GM23338 (cell line): ENCODE measurements around the gene MXRA7. TPM values are rescaled to one million over a fixed set of nuclear protein-coding genes. Genes with fewer than 3 reads are reported as not detected.

Experiments
- ATAC-seq: fragments of 200-7000 bp; cut with Tn5 transposase; 3 replicates; pipeline ENCODE4 v1.9.1; 2020
- DNase-seq: peaks from one replicate; pipeline ENCODE4 v3.0.0-alpha.2; 2015; ENCODE audit warnings: low spot score
- H2AFZ ChIP-seq: fragments of 200-600 bp; sonication (generic); 2 replicates; pipeline ENCODE4 v1.8.0; 2016; ENCODE audit warnings: antibody characterized with exemption, mild to moderate bottlenecking, moderate library complexity
- H3F3A ChIP-seq: fragments of 200-600 bp; sonication (generic); replicated peaks from 2 replicates; pipeline ENCODE4 v1.8.0; 2017; ENCODE audit warnings: antibody characterized with exemption, mixed run types, low read depth
- H3K27ac ChIP-seq: fragments of 200-600 bp; sonication (generic); 2 replicates; pipeline ENCODE4 v1.6.1; 2016; ENCODE audit warnings: low read depth
- H3K27me3 ChIP-seq: fragments of 200-600 bp; sonication (generic); 2 replicates; pipeline ENCODE4 v1.8.0; 2016; ENCODE audit warnings: mild to moderate bottlenecking, mixed run types, moderate library complexity; ENCODE audit not compliant: insufficient read depth
- H3K36me3 ChIP-seq: fragments of 200-600 bp; sonication (generic); 2 replicates; pipeline ENCODE4 v1.8.0; 2016; ENCODE audit warnings: mild to moderate bottlenecking; ENCODE audit not compliant: insufficient read depth
- H3K4me1 ChIP-seq: fragments of 200-600 bp; sonication (generic); 2 replicates; pipeline ENCODE4 v1.8.0; 2016; ENCODE audit warnings: mild to moderate bottlenecking, moderate library complexity; ENCODE audit not compliant: insufficient read depth
- H3K4me2 ChIP-seq: fragments of 200-600 bp; sonication (generic); 2 replicates; pipeline ENCODE4 v1.7.1; 2017; ENCODE audit warnings: mixed run types
- H3K4me3 ChIP-seq: fragments of 200-600 bp; sonication (generic); 2 replicates; pipeline ENCODE4 v1.6.1; 2016; ENCODE audit warnings: mixed run types
- H3K79me2 ChIP-seq: fragments of 200-600 bp; sonication (generic); replicated peaks from 2 replicates; pipeline ENCODE4 v1.8.0; 2017; ENCODE audit warnings: mild to moderate bottlenecking; ENCODE audit not compliant: insufficient read depth
- H3K9me2 ChIP-seq: fragments of 200-600 bp; sonication (generic); 2 replicates; pipeline ENCODE4 v1.8.0; 2017; ENCODE audit not compliant: insufficient read depth
- H4K20me1 ChIP-seq: fragments of 200-600 bp; sonication (generic); replicated peaks from 2 replicates; pipeline ENCODE4 v1.8.0; 2017; ENCODE audit warnings: mild to moderate bottlenecking; ENCODE audit not compliant: insufficient read depth
- H3K27ac Mint-ChIP-seq: 2 replicates; pipeline ENCODE4 v1.8.0; 2020; ENCODE audit warnings: inconsistent platforms, mild to moderate bottlenecking, moderate library complexity, mixed read lengths
- H3K27me3 Mint-ChIP-seq: 3 replicates; pipeline ENCODE4 v1.8.0; 2022; ENCODE audit warnings: low read depth, mild to moderate bottlenecking, moderate library complexity, mixed read lengths, inconsistent platforms; ENCODE audit not compliant: insufficient read depth, poor library complexity
- H3K36me3 Mint-ChIP-seq: 3 replicates; pipeline ENCODE4 v1.8.0; 2021; ENCODE audit warnings: low read depth, mild to moderate bottlenecking, inconsistent platforms, moderate library complexity, mixed read lengths
- H3K4me1 Mint-ChIP-seq: 3 replicates; pipeline ENCODE4 v1.8.0; 2020; ENCODE audit warnings: mild to moderate bottlenecking, inconsistent platforms, mixed read lengths
- H3K4me3 Mint-ChIP-seq: 3 replicates; pipeline ENCODE4 v1.8.0; 2021; ENCODE audit warnings: moderate library complexity, mild to moderate bottlenecking, inconsistent platforms, mixed read lengths
- H3K9me3 Mint-ChIP-seq: 3 replicates; pipeline ENCODE4 v1.8.0; 2020; ENCODE audit warnings: moderate library complexity, mild to moderate bottlenecking, inconsistent platforms, mixed read lengths
- CREB1 ChIP-seq: fragments of 250-450 bp; sonication (Bioruptor Pico); IDR thresholded peaks from 2 replicates; pipeline ENCODE4 v1.5.0; 2020; ENCODE audit warnings: low read depth, mild to moderate bottlenecking, moderate library complexity
- CTCF ChIP-seq, 2 experiments: fragments of 200-600 bp in 1 of 2; sonication (generic) in 1 of 2; conservative IDR thresholded peaks; 2 replicates each; pipeline versions ENCODE4 v1.5.1 to v1.6.1; 2016 to 2017; ENCODE audit warnings: antibody characterized with exemption in 2 of 2, low read depth in 2 of 2, mild to moderate bottlenecking in 2 of 2, moderate library complexity in 1 of 2
- ETS1 ChIP-seq: IDR thresholded peaks from 2 replicates; pipeline ENCODE4 v1.6.1; 2016; ENCODE audit warnings: antibody characterized with exemption
- EZH2 ChIP-seq: fragments of 200-600 bp; sonication (generic); IDR thresholded peaks from one replicate; pipeline ENCODE4 v1.8.0; 2017; ENCODE audit warnings: antibody characterized with exemption, mild to moderate bottlenecking, low read depth; ENCODE audit not compliant: unreplicated experiment
- EZH2phosphoT487 ChIP-seq: fragments of 200-600 bp; sonication (generic); IDR thresholded peaks from one replicate; pipeline ENCODE4 v1.8.1; 2018; ENCODE audit warnings: antibody characterized with exemption; ENCODE audit not compliant: unreplicated experiment
- JUNB ChIP-seq: IDR thresholded peaks from one replicate; pipeline ENCODE4 v1.6.1; 2016; ENCODE audit warnings: antibody characterized with exemption; ENCODE audit not compliant: unreplicated experiment
- NANOG ChIP-seq: IDR thresholded peaks from 2 replicates; pipeline ENCODE4 v1.6.1; 2016; ENCODE audit warnings: antibody characterized with exemption, borderline replicate concordance
- POLR2AphosphoS5 ChIP-seq: IDR thresholded peaks from 2 replicates; pipeline ENCODE4 v1.6.1; 2016; ENCODE audit warnings: antibody characterized with exemption, low read depth
- REST ChIP-seq: IDR thresholded peaks from one replicate; pipeline ENCODE4 v1.6.1; 2018; ENCODE audit warnings: antibody characterized with exemption; ENCODE audit not compliant: unreplicated experiment
- STAT1 ChIP-seq: IDR thresholded peaks from one replicate; pipeline ENCODE4 v1.6.1; 2016; ENCODE audit warnings: antibody characterized with exemption; ENCODE audit not compliant: unreplicated experiment
- ZNF114 ChIP-seq: fragments of 250-450 bp; sonication (Bioruptor Pico); IDR thresholded peaks from 2 replicates; pipeline ENCODE4 v1.5.0; 2020; ENCODE audit warnings: mild to moderate bottlenecking, moderate library complexity
- ZNF331 ChIP-seq: fragments of 250-450 bp; sonication (Bioruptor Pico); IDR thresholded peaks from 2 replicates; pipeline ENCODE4 v1.5.0; 2020; ENCODE audit warnings: low read depth, mild to moderate bottlenecking, moderate library complexity
- ZNF462 ChIP-seq: fragments of 250-450 bp; sonication (Bioruptor Pico); IDR thresholded peaks from 2 replicates; pipeline ENCODE4 v1.5.0; 2020; ENCODE audit warnings: mild to moderate bottlenecking, moderate library complexity
- polyA plus RNA-seq: library from polyadenylated mRNA; unstranded; fragments of >200 nt; fragmentation: Nextera tagmentation; extraction: Ambion mirVana; gene quantifications from 2 replicates; pipeline ENCODE4 v1.2.1, GENCODE V29; 2016
- total RNA-seq: library from RNA; depleted of rRNA; stranded (reverse); fragments of >200 nt; shearing (Covaris generic); gene quantifications from 2 replicates; pipeline ENCODE4 v1.2.3, GENCODE V29; 2014

MXRA7 gene
- total and polyA plus RNA-seq, 2 experiments from 2014 or later: 12.1 to 46.6 TPM

- no peak for TF ChIP-seq ZNF331
- TF ChIP-seq STAT1: no peak
Observed at GRCh38 chr17:76667491-76667755, 43.3 kb downstream of the MXRA7 start (continued).

- Mint-ChIP-seq H3K36me3 (no peaks in the 10 kb centered on the region), H3K4me3 (no peak overlapping the region), H3K9me3 (no peaks in the 10 kb centered on the region), H3K4me1 (peaks cover 10% of the 10 kb centered on the region), H3K27me3 (peaks cover 13% of the 10 kb centered on the region), H3K27ac (no peak overlapping the region)
- Histone ChIP-seq H3K4me3 (no peak overlapping the region), H3K79me2 (no peaks in the 10 kb centered on the region), H2AFZ (no peak overlapping the region), H3K27me3 (no peaks in the 10 kb centered on the region), H3K36me3 (no peaks in the 10 kb centered on the region), H4K20me1 (no peaks in the 10 kb centered on the region), H3F3A (no peaks in the 10 kb centered on the region), H3K27ac (no peak overlapping the region), H3K4me2 (no peak overlapping the region), H3K4me1 (no peaks in the 10 kb centered on the region), H3K9me2 (no peaks in the 10 kb centered on the region)
- TF ChIP-seq EZH2phosphoT487 (no peak), ZNF331 (no peak), ZNF462 (CRISPR knock-in tag) (no peak), CTCF (conservative IDR thresholded peaks at IDR 0.05; ENCODE audit: low read depth in 2 of 2) (no peak), CREB1 (CRISPR knock-in tag) (no peak), EZH2 (no peak), NANOG (no peak), JUNB (no peak), REST (no peak), ETS1 (no peak), STAT1 (no peak), ZNF114 (CRISPR knock-in tag) (no peak), POLR2AphosphoS5 (no peak)
- no peak for DNase-seq
- ATAC-seq: no peak
Observed at GRCh38 chr17:76660656-76661042, 50.1 kb downstream of the MXRA7 start.
